Right lobe of liver (tissue), 6 donors: ENCODE measurements around the gene CDH7. TPM values are rescaled to one million over a fixed set of nuclear protein-coding genes. Genes with fewer than 3 reads are reported as not detected.

Experiments used
- ATAC-seq, 4 donors: fragments of 200-7000 bp; cut with Tn5 transposase; one replicate each; pipeline ENCODE4 v1.9.1; 2020; ENCODE audit warnings: mild to moderate bottlenecking in 4 of 4, moderate library complexity in 4 of 4
- DNase-seq, 3 donors: peaks; one replicate each; pipeline ENCODE4 v3.0.0-alpha.2; 2020
- H3K27ac ChIP-seq, 3 donors: fragments of 200-600 bp; one replicate each; pipeline ENCODE4 v1.8.0; 2022
- H3K27me3 ChIP-seq, 2 donors: fragments of 200-600 bp; one replicate each; pipeline ENCODE4 v1.8.0; 2022
- H3K36me3 ChIP-seq, 4 donors: fragments of 200-600 bp; sonication (generic) in 1 of 4; one replicate each; pipeline versions ENCODE4 v1.5.1 to v1.8.0; 2017 to 2022; ENCODE audit warnings: control low read depth in 1 of 4
- H3K4me1 ChIP-seq, 4 donors: fragments of 200-600 bp; sonication (generic) in 1 of 4; one replicate each; pipeline versions ENCODE4 v1.5.1 to v1.8.0; 2017 to 2022; ENCODE audit warnings: control low read depth in 1 of 4
- H3K4me3 ChIP-seq, 3 donors: fragments of 200-600 bp; one replicate each; pipeline ENCODE4 v1.8.0; 2022
- H3K9me3 ChIP-seq, 4 donors: fragments of 200-600 bp; sonication (generic) in 1 of 4; one replicate each; pipeline versions ENCODE4 v1.5.1 to v1.8.0; 2017 to 2022; ENCODE audit warnings: control low read depth in 1 of 4
- CTCF ChIP-seq, 4 donors: fragments of 200-600 bp in 3 of 4; fragments of 450-650 bp in 1 of 4; IDR thresholded peaks; one replicate each; pipeline versions ENCODE4 v1.5.1 to v1.8.0; 2016 to 2022; ENCODE audit warnings: antibody characterized with exemption in 4 of 4, mild to moderate bottlenecking in 2 of 4
- POLR2A ChIP-seq: fragments of 450-650 bp; IDR thresholded peaks from one replicate; pipeline ENCODE4 v1.6.1; 2017; ENCODE audit warnings: antibody characterized with exemption, mild to moderate bottlenecking
- WGBS: methylation state at CpG from one replicate; pipeline ENCODE4 v1.1.6; 2018; ENCODE audit warnings: low coverage, low lambda C conversion rate; ENCODE audit not compliant: insufficient coverage; ENCODE audit errors: missing lambda C conversion rate; 5-methylcytosine and 5-hydroxymethylcytosine counted together
- intact Hi-C, 2 donors: fragments of 100-400 bp; cut with DNase I; formaldehyde crosslinking; loops; one replicate each; pipeline versions ENCODE4 v1.11.2 to v1.14.1; 2022
- total RNA-seq, 6 experiments: library from RNA; depleted of rRNA in 2 of 6; stranded (reverse); fragments of >200 nt in 2 of 6; fragmentation: NEBNext Ultra II Directional in 3 of 6; extraction: Animal tissue kit (Norgen Biotek cat#: 25700) in 3 of 6; gene quantifications; one replicate each; pipeline versions ENCODE4 v1.1.0 to v1.2.4, GENCODE V29; 2016 to 2023
- donor health status: DM: no; HTN: yes; CAD: no.
- donor health status: DM: no; HTN: no; CAD: no.
- donor health status: DM: no; HTN: no; CAD: no.
- donor health status: DM: no; HTN: yes; CAD: no.
- donor health status: DM: no; HTN: yes; CAD: no.

Gene CDH7
- total RNA-seq, 6 experiments from 2014 or later = not detected

- Histone ChIP-seq H3K36me3 (no peaks in the 10 kb centered on the region), H3K9me3 (no peaks in the 10 kb centered on the region), H3K4me3 (no peak overlapping the region), H3K27ac (no peak overlapping the region), H3K27me3 (no peaks in the 10 kb centered on the region), H3K4me1 (no peaks in the 10 kb centered on the region)
- WGBS = 71% methylated on average over 1 of the region's 1 CpG
- intact Hi-C loops = no loop called here
- no peak for TF ChIP-seq POLR2A
- no peak for TF ChIP-seq CTCF (IDR thresholded peaks at IDR 0.05)
- DNase-seq (no peak), ATAC-seq (no peak)
Measured at GRCh38 chr18:65922103-65922502, 171.3 kb downstream of the CDH7 start.

GRCh38 chr18:65924904-65925303 lies 174.1 kb downstream of the CDH7 start:
- TF ChIP-seq POLR2A (no peak), CTCF (IDR thresholded peaks at IDR 0.05) (no peak)
- Histone ChIP-seq H3K27ac (no peak overlapping the region), H3K9me3 (no peaks in the 10 kb centered on the region), H3K4me1 (no peaks in the 10 kb centered on the region), H3K27me3 (no peaks in the 10 kb centered on the region), H3K36me3 (no peaks in the 10 kb centered on the region), H3K4me3 (no peak overlapping the region)
- DNase-seq (no peak), ATAC-seq (no peak)
- 47% methylated on average over 3 of the region's 3 CpGs for WGBS
- intact Hi-C loops = no loop called here

GRCh38 chr18:65934874-65935273 lies 184.1 kb downstream of the CDH7 start:
- Histone ChIP-seq H3K27ac (no peak overlapping the region), H3K9me3 (no peaks in the 10 kb centered on the region), H3K4me3 (no peak overlapping the region), H3K36me3 (no peaks in the 10 kb centered on the region), H3K4me1 (no peaks in the 10 kb centered on the region), H3K27me3 (no peaks in the 10 kb centered on the region)
- WGBS = 21% methylated on average over 2 of the region's 2 CpGs
- intact Hi-C loops = no loop called here
- ATAC-seq (peak in 3 of 4 donors; percentile 44 to 95 (median 94)), DNase-seq (no peak)
- TF ChIP-seq CTCF (IDR thresholded peaks at IDR 0.05) (no peak), POLR2A (no peak)

- intact Hi-C loops = no loop called here
- no peaks in the 10 kb centered on the region for H3K9me3 ChIP-seq
- TF ChIP-seq POLR2A = no peak
- no peak for TF ChIP-seq CTCF (IDR thresholded peaks at IDR 0.05)
- H3K4me1 ChIP-seq = no peaks in the 10 kb centered on the region
- H3K27me3 ChIP-seq = no peaks in the 10 kb centered on the region
- ATAC-seq (no peak), DNase-seq (no peak)
- 71% methylated on average over 1 of the region's 1 CpG for WGBS
- no peak overlapping the region for H3K4me3 ChIP-seq
- H3K27ac ChIP-seq = no peak overlapping the region
- H3K36me3 ChIP-seq = no peaks in the 10 kb centered on the region
Measured at GRCh38 chr18:65936678-65937077, 185.9 kb downstream of the CDH7 start.

GRCh38 chr18:65937180-65937579 lies 186.4 kb downstream of the CDH7 start:
- DNase-seq = no peak
- Histone ChIP-seq H3K9me3 (no peaks in the 10 kb centered on the region), H3K4me1 (no peaks in the 10 kb centered on the region), H3K27ac (no peak overlapping the region), H3K4me3 (no peak overlapping the region), H3K36me3 (no peaks in the 10 kb centered on the region), H3K27me3 (no peaks in the 10 kb centered on the region)
- no peak for ATAC-seq
- TF ChIP-seq CTCF (IDR thresholded peaks at IDR 0.05) (no peak), POLR2A (no peak)
- intact Hi-C loops = no loop called here
